ENCODE measurements around the gene TMEM190.
"Not testable (repeated sequence)": the region's sequence is repeated elsewhere in the genome, so short reads cannot be mapped to it uniquely, and the experiment has no call there.

Gene TMEM190

DNA sequence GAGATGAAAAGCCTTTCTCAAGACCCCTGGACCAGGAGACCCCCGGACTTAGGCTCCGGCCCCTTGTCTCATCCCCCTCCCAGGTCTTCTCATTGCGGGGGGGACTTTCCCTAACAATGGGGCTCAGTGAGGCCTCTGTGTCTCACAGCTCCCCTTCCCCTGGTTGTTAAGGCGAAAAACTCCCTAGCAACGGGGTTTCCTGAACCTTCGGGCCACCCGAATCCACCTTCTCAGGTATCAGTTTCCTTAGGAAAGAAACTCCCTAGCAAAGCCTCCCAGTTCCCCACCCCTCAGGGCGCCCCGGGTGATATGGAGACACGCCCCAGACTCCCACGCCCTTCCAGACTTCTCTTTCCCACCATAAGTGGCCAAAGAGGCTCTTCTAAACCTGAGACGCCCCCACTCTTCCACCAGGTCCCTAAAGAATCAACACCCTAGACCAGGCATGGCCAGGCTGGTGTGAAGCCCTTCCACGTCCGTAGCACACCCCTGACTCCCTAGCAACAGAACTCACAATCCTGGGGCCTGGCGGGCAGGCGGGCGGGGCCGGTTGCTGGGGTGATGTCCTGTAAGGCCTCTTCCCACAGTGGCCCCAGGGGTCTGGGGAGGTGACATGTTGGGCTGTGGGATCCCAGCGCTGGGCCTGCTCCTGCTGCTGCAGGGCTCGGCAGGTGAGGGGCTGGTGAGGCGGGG is at the start of gene TMEM190:
Gene TMEM190 (plus strand): TSS at position 586 of the 693 bp plus-strand sequence. CDS start 28 bp downstream, at position 614.
- CTCF ChIA-PET, result interaction anchor here (1.0 kb wide), 1 partner anchor 210 kb away, joined by 3 read pairs; the partner anchor contains the start of gene DNAAF3
- Histone ChIP-seq H3K36me3 (ENCODE audit: control insufficient read depth in 2 of 2, insufficient read depth in 1 of 2, low read length in 2 of 2) (no peaks in the 10 kb centered on the region), H3K27ac (ENCODE audit: extremely low read depth, low read depth, low read length) (no peak within 1 kb of the TSS), H3K9me3 (ENCODE audit: control insufficient read depth, insufficient read depth, low read depth, low read length) (no peaks in the 10 kb centered on the region), H3K4me1 (ENCODE audit: control insufficient read depth, insufficient read depth, low read length) (no peaks in the 10 kb centered on the region; the same call in 1 of the 2 replicates), H3K4me3 (ENCODE audit: low read depth, low read length) (no peak within 1 kb of the TSS)
- POLR2A ChIA-PET, result interaction anchor here (0.6 to 1.0 kb wide), 2 partner anchors 28 to 31 kb away, joined by 4 read pairs; partner anchors contain the start of gene UBE2S
- peak; percentile 51 for TF ChIP-seq ZNF341 (tag by site-specific recombination; IDR thresholded peaks at IDR 0.05; ENCODE audit: low read depth)
- TF ChIP-seq ZFHX2 (tag by site-specific recombination; conservative IDR thresholded peaks at IDR 0.05), result peak; percentile 35; the same call in 1 of the 2 replicates
- TF ChIP-seq HOXD13 (CRISPR knock-in tag; IDR thresholded peaks at IDR 0.05; ENCODE audit: borderline replicate concordance), result no peak
- TF ChIP-seq ZNF114 (tag by site-specific recombination; IDR thresholded peaks at IDR 0.05), result no peak
- TF ChIP-seq ZNF548 (tag by site-specific recombination; IDR thresholded peaks at IDR 0.05), result no peak
- TF ChIP-seq GLIS2 (tag by site-specific recombination; IDR thresholded peaks at IDR 0.05), result peak; percentile 13; the same call in 1 of the 2 replicates
- peak; percentile 74 for TF ChIP-seq ZIC2 (tag by site-specific recombination; IDR thresholded peaks at IDR 0.05)
- TF ChIP-seq, protein P1, sequence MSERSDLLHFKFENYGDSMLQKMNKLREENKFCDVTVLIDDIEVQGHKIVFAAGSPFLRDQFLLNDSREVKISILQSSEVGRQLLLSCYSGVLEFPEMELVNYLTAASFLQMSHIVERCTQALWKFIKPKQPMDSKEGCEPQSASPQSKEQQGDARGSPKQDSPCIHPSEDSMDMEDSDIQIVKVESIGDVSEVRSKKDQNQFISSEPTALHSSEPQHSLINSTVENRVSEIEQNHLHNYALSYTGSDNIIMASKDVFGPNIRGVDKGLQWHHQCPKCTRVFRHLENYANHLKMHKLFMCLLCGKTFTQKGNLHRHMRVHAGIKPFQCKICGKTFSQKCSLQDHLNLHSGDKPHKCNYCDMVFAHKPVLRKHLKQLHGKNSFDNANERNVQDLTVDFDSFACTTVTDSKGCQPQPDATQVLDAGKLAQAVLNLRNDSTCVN (tag by site-specific recombination; optimal IDR thresholded peaks at IDR 0.05), result no peak
- peak; percentile 47; the same call in 1 of the 2 replicates for TF ChIP-seq ZNF600 (tag by site-specific recombination; IDR thresholded peaks at IDR 0.05)
- TF ChIP-seq, protein P2, sequence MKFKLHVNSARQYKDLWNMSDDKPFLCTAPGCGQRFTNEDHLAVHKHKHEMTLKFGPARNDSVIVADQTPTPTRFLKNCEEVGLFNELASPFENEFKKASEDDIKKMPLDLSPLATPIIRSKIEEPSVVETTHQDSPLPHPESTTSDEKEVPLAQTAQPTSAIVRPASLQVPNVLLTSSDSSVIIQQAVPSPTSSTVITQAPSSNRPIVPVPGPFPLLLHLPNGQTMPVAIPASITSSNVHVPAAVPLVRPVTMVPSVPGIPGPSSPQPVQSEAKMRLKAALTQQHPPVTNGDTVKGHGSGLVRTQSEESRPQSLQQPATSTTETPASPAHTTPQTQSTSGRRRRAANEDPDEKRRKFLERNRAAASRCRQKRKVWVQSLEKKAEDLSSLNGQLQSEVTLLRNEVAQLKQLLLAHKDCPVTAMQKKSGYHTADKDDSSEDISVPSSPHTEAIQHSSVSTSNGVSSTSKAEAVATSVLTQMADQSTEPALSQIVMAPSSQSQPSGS (tag by site-specific recombination; IDR thresholded peaks at IDR 0.05; ENCODE audit: low read depth), result no peak
- peak; percentile 92 for TF ChIP-seq KLF1 (tag by site-specific recombination; IDR thresholded peaks at IDR 0.05)

DNA sequence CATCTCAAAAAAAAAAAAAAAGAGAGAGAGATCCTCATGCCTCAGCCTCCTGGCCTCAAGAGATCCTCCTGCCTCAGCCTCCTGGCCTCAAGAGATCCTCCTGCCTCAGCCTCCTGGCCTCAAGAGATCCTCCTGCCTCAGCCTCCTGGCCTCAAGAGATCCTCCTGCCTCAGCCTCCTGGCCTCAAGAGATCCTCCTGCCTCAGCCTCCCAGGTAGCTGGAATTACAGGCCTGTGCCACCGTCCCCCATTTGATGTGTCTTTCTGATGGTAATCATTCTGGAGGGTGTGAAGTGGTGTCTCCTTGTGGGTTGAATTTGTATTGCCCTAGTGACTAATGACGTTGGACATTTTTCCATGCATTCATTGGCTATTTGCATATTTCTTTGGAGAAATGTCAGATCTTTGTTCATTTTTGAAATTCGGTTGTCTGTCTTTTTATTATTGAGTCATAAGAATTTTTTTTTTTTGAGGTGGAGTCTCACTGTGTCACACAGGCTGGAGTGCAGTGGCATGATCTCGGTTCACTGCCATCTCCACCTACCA is 47.8 kb upstream of the TMEM190 start:
- not testable (repeated sequence) for H3K9me3 ChIP-seq (ENCODE audit: control insufficient read depth, insufficient read depth, low read depth, low read length); H3K36me3 ChIP-seq (ENCODE audit: control insufficient read depth in 2 of 2, insufficient read depth in 1 of 2, low read length in 2 of 2); H3K27ac ChIP-seq (ENCODE audit: extremely low read depth, low read depth, low read length); H3K4me1 ChIP-seq (ENCODE audit: control insufficient read depth, insufficient read depth, low read length); H3K4me3 ChIP-seq (ENCODE audit: low read depth, low read length)
- POLR2A ChIA-PET, result interaction anchor here (0.6 to 0.7 kb wide), 2 partner anchors 11 to 249 kb away, joined by 3 read pairs; partner anchors contain the start of gene KMT5C
- CTCF ChIA-PET, result interaction anchor here (0.7 to 1.8 kb wide), 3 partner anchors 10 to 43 kb away, joined by 3 to 7 read pairs (median 4); partner anchors contain the start of gene KMT5C

DNA sequence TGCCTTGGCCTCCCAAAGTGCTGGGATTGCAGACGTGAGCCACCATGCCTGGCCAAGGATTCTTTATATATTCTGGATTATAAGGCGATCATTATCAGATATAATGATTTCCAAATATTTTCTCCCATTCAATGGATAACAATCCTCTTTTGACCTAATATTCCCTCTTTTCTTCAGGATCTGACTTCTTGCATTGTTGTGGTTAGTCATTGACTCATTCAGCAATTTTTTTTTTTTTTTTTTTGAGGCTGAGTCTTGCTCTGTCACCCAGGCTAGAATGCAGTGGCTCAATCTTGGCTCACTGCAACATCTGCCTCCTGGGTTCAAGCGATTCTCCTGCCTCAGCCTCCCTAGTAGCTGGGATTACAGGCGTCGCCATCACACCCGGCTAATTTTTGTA is 46.8 kb upstream of the TMEM190 start:
- not testable (repeated sequence) for H3K36me3 ChIP-seq (ENCODE audit: control insufficient read depth in 2 of 2, insufficient read depth in 1 of 2, low read length in 2 of 2); H3K4me3 ChIP-seq (ENCODE audit: low read depth, low read length); H3K4me1 ChIP-seq (ENCODE audit: control insufficient read depth, insufficient read depth, low read length); H3K27ac ChIP-seq (ENCODE audit: extremely low read depth, low read depth, low read length); H3K9me3 ChIP-seq (ENCODE audit: control insufficient read depth, insufficient read depth, low read depth, low read length)
- ChIA-PET POLR2A (interaction anchor here (0.6 kb wide), 1 partner anchor 10 kb away, joined by 3 read pairs; the partner anchor contains the start of gene KMT5C), CTCF (interaction anchor here (1.8 kb wide), 1 partner anchor 9 kb away, joined by 7 read pairs; the partner anchor contains the start of gene KMT5C)

DNA sequence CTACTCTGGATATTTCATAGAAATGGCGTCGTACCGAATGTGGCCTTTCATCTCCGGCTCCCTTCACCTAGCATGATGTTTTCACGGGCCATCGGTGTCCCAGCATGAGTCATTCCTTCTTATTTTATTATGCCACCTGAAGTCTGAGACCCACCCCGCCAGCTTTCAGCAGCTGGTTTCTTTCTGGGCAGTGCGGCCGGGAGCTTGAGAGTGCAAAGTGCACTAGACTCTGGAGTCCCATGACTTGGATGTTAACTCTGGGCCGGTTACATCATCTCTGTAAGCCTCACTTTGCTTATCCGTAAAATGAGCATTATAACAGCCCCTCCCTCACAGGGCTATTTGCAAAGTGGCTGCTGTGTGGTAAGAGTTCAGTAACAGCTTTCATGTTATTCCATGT is 42.8 kb upstream of the TMEM190 start:
- H3K36me3 ChIP-seq (ENCODE audit: control insufficient read depth in 2 of 2, insufficient read depth in 1 of 2, low read length in 2 of 2), result no peaks in the 10 kb centered on the region; a peak in 1 of 3 replicates
- no peak overlapping the region for H3K27ac ChIP-seq (ENCODE audit: extremely low read depth, low read depth, low read length)
- ChIA-PET POLR2A (no interaction called here), CTCF (interaction anchor here (2.3 kb wide), 1 partner anchor 84 kb away, joined by 8 read pairs; no protein-coding TSS in a partner anchor)
- H3K4me3 ChIP-seq (ENCODE audit: low read depth, low read length), result no peak overlapping the region
- peaks cover 3% of the 10 kb centered on the region; the same call in 1 of the 2 replicates for H3K4me1 ChIP-seq (ENCODE audit: control insufficient read depth, insufficient read depth, low read length)
- H3K9me3 ChIP-seq (ENCODE audit: control insufficient read depth, insufficient read depth, low read depth, low read length), result no peaks in the 10 kb centered on the region
- TF ChIP-seq, protein P3, sequence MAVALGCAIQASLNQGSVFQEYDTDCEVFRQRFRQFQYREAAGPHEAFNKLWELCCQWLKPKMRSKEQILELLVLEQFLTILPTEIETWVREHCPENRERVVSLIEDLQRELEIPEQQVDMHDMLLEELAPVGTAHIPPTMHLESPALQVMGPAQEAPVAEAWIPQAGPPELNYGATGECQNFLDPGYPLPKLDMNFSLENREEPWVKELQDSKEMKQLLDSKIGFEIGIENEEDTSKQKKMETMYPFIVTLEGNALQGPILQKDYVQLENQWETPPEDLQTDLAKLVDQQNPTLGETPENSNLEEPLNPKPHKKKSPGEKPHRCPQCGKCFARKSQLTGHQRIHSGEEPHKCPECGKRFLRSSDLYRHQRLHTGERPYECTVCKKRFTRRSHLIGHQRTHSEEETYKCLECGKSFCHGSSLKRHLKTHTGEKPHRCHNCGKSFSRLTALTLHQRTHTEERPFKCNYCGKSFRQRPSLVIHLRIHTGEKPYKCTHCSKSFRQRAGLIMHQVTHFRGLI (tag by site-specific recombination; IDR thresholded peaks at IDR 0.05), result 0 out of 2 replicates have a peak, but pooled peaks have one; percentile 22
- TF ChIP-seq ZNF433 (tag by site-specific recombination; IDR thresholded peaks at IDR 0.05; ENCODE audit: low read depth) (no peak), ZNF600 (tag by site-specific recombination; IDR thresholded peaks at IDR 0.05) (peak; percentile 66; the same call in 1 of the 2 replicates), ZNF366 (tag by site-specific recombination; conservative IDR thresholded peaks at IDR 0.05) (peak; percentile 26; the same call in 1 of the 2 replicates)
- TF ChIP-seq, protein P4, sequence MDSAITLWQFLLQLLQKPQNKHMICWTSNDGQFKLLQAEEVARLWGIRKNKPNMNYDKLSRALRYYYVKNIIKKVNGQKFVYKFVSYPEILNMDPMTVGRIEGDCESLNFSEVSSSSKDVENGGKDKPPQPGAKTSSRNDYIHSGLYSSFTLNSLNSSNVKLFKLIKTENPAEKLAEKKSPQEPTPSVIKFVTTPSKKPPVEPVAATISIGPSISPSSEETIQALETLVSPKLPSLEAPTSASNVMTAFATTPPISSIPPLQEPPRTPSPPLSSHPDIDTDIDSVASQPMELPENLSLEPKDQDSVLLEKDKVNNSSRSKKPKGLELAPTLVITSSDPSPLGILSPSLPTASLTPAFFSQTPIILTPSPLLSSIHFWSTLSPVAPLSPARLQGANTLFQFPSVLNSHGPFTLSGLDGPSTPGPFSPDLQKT (IDR thresholded peaks at IDR 0.05; ENCODE audit: borderline replicate concordance, low read depth, low read length), result no peak
- TF ChIP-seq, protein P5, sequence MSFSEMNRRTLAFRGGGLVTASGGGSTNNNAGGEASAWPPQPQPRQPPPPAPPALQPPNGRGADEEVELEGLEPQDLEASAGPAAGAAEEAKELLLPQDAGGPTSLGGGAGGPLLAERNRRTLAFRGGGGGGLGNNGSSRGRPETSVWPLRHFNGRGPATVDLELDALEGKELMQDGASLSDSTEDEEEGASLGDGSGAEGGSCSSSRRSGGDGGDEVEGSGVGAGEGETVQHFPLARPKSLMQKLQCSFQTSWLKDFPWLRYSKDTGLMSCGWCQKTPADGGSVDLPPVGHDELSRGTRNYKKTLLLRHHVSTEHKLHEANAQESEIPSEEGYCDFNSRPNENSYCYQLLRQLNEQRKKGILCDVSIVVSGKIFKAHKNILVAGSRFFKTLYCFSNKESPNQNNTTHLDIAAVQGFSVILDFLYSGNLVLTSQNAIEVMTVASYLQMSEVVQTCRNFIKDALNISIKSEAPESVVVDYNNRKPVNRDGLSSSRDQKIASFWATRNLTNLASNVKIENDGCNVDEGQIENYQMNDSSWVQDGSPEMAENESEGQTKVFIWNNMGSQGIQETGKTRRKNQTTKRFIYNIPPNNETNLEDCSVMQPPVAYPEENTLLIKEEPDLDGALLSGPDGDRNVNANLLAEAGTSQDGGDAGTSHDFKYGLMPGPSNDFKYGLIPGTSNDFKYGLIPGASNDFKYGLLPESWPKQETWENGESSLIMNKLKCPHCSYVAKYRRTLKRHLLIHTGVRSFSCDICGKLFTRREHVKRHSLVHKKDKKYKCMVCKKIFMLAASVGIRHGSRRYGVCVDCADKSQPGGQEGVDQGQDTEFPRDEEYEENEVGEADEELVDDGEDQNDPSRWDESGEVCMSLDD (tag by site-specific recombination; IDR thresholded peaks at IDR 0.05), result 0 out of 2 replicates have a peak, but pooled peaks have one; percentile 46

All from HEK293 (cell line).